Endothelial cell of umbilical vein (primary cell): ENCODE data around the gene YY1. TPM values are rescaled to one million over a fixed set of nuclear protein-coding genes. Genes with fewer than 3 reads are reported as not detected.

ENCODE experiments used
- BruUV-seq: library from RNA; stranded (reverse); fragments of 400-500 nt; replicated peaks from 2 replicates; lab custom pipeline; 2021; lab: Mats Ljungman, UMichigan
- CTCF ChIA-PET: fragments of 300-600, 350-600 bp; sonication (Branson Sonifier 250); formaldehyde crosslinking; loops from one replicate; lab custom pipeline; 2021; ENCODE audit warnings: antibody characterized with exemption, inconsistent platforms; lab: Charles Lee
- POLR2A ChIA-PET: fragments of 300-600, 350-600 bp; sonication (Branson Sonifier 250); formaldehyde crosslinking; loops from one replicate; lab custom pipeline; 2021; ENCODE audit warnings: antibody characterized with exemption, inconsistent platforms; lab: Charles Lee
- DNase-seq: peaks from one replicate; pipeline ENCODE4 v3.0.0-alpha.2; 2011; ENCODE audit warnings: low read depth, low spot score
- FAIRE-seq: peaks from 2 replicates; lab custom pipeline; 2011; peaks lifted over from hg19 to GRCh38; lab: Jason Lieb, UNC
- H2AFZ ChIP-seq: 2 replicates; pipeline ENCODE4 v1.6.0; 2012; ENCODE audit warnings: low read depth, low read length, control low read depth, inconsistent platforms
- H3K27ac ChIP-seq: 2 replicates; pipeline ENCODE4 v1.5.1; 2011; ENCODE audit warnings: low read depth, mild to moderate bottlenecking, control low read depth, low read length, moderate library complexity; ENCODE audit not compliant: insufficient read depth
- H3K27me3 ChIP-seq, 2 experiments: 2 replicates each; pipeline versions ENCODE4 v1.6.0 to v1.6.1; 2011; ENCODE audit warnings: low read length in 2 of 2, mixed read lengths in 1 of 2; ENCODE audit not compliant: control insufficient read depth in 2 of 2, insufficient read depth in 2 of 2
- H3K36me3 ChIP-seq, 2 experiments: 2 replicates in 1 of 2; 3 replicates in 1 of 2; pipeline ENCODE4 v1.5.1; 2011; ENCODE audit warnings: low read length in 2 of 2, mild to moderate bottlenecking in 1 of 2, moderate library complexity in 1 of 2; ENCODE audit not compliant: control insufficient read depth in 2 of 2, insufficient read depth in 2 of 2; ENCODE audit errors: extremely low read depth in 1 of 2
- H3K4me1 ChIP-seq: 3 replicates; pipeline ENCODE4 v1.5.1; 2011; ENCODE audit warnings: mild to moderate bottlenecking, low read length; ENCODE audit not compliant: control insufficient read depth, insufficient read depth; ENCODE audit errors: extremely low read depth
- H3K4me2 ChIP-seq: 2 replicates; pipeline ENCODE4 v1.6.1; 2011; ENCODE audit warnings: low read length, control low read depth, mixed read lengths; ENCODE audit not compliant: insufficient read depth
- H3K4me3 ChIP-seq, 3 experiments: fragments of 200-600 bp in 1 of 3; sonication (generic), shearing (Covaris generic) in 1 of 3; replicated peaks in 1 of 3; 2 replicates each; pipeline ENCODE4 v1.5.1; 2011 to 2016; ENCODE audit warnings: control low read depth in 3 of 3, low read length in 3 of 3, mild to moderate bottlenecking in 2 of 3, inconsistent platforms in 1 of 3, low read depth in 1 of 3, moderate library complexity in 1 of 3; ENCODE audit not compliant: insufficient read depth in 1 of 3
- H3K79me2 ChIP-seq: 2 replicates; pipeline ENCODE4 v1.6.0; 2012; ENCODE audit warnings: low read length, inconsistent platforms; ENCODE audit not compliant: control insufficient read depth, insufficient read depth
- H3K9ac ChIP-seq: replicated peaks from 2 replicates; pipeline ENCODE3; 2011; ENCODE audit warnings: low read length, control low read depth; ENCODE audit not compliant: insufficient read depth; ENCODE audit errors: extremely low read depth
- H3K9me1 ChIP-seq: replicated peaks from 3 replicates; pipeline ENCODE4 v1.6.0; 2011; ENCODE audit warnings: mild to moderate bottlenecking, low read length; ENCODE audit not compliant: control insufficient read depth, insufficient read depth; ENCODE audit errors: extremely low read depth
- H3K9me3 ChIP-seq: replicated peaks from 2 replicates; pipeline ENCODE4 v1.5.1; 2012; ENCODE audit warnings: low read length, inconsistent platforms; ENCODE audit not compliant: control insufficient read depth, insufficient read depth
- H4K20me1 ChIP-seq: replicated peaks from 2 replicates; pipeline ENCODE3; 2011; ENCODE audit warnings: mild to moderate bottlenecking, low read length; ENCODE audit not compliant: control insufficient read depth, insufficient read depth; ENCODE audit errors: extremely low read depth
- EZH2 ChIP-seq: IDR thresholded peaks from 2 replicates; pipeline ENCODE4 v1.6.1; 2012; ENCODE audit warnings: borderline replicate concordance, low read depth, mild to moderate bottlenecking, moderate library complexity, low read length, inconsistent platforms; ENCODE audit not compliant: severe bottlenecking
- FOS ChIP-seq: IDR thresholded peaks from 2 replicates; pipeline ENCODE4 v1.6.1; 2011; ENCODE audit warnings: mild to moderate bottlenecking, low read length, moderate library complexity, borderline replicate concordance; ENCODE audit not compliant: insufficient read depth
- GATA2 ChIP-seq: IDR thresholded peaks from 2 replicates; pipeline ENCODE4 v1.7.0; 2011; ENCODE audit warnings: low read depth, mild to moderate bottlenecking, moderate library complexity, mixed read lengths, low read length; ENCODE audit not compliant: insufficient read length, insufficient read depth
- JUN ChIP-seq: IDR thresholded peaks from 2 replicates; pipeline ENCODE4 v1.6.1; 2011; ENCODE audit warnings: borderline replicate concordance, low read depth; ENCODE audit not compliant: insufficient read length, insufficient read depth
- MYC ChIP-seq: IDR thresholded peaks from one replicate; pipeline ENCODE4 v1.6.1; 2011; ENCODE audit warnings: mild to moderate bottlenecking, low read depth, low read length
- POLR2A ChIP-seq: IDR thresholded peaks from 2 replicates; pipeline ENCODE4 v1.6.1; 2012; ENCODE audit warnings: low read depth, mild to moderate bottlenecking, control low read depth, low read length
- POLR2AphosphoS5 ChIP-seq: IDR thresholded peaks from 2 replicates; pipeline ENCODE4 v1.6.1; 2012; ENCODE audit warnings: low read depth, mild to moderate bottlenecking, control low read depth, low read length, moderate library complexity; ENCODE audit not compliant: insufficient read depth
- dilution Hi-C: fragments of 300-500 bp; cut with MboI; formaldehyde crosslinking; loops from one replicate; pipeline ENCODE4 v1.15.0; 2019; ENCODE audit warnings: low sequenced_read_pairs; ENCODE audit not compliant: extremely low pct_ligation_motif_present
- intact Hi-C: fragments of 100-400 bp; cut with micrococcal nuclease; formaldehyde crosslinking; loops from one replicate; pipeline ENCODE4 v1.10.0; 2022
- polyA plus RNA-seq, 4 experiments: library from polyadenylated mRNA; depleted of rRNA in 3 of 4; stranded (reverse) in 3 of 4; unstranded in 1 of 4; fragments of >200 nt; gene quantifications; 2 replicates each; pipeline versions ENCODE4 v1.2.1 to v1.2.3, GENCODE V29; 2011 to 2012; ENCODE audit warnings: missing spikeins in 1 of 4
- total RNA-seq: library from RNA; stranded (reverse); gene quantifications from 2 replicates; pipeline ENCODE4 v1.2.3, GENCODE V29; 2021
- TF ChIP-seq, protein P1 (sequence below): IDR thresholded peaks from 2 replicates; pipeline ENCODE4 v1.6.1; 2011; ENCODE audit not compliant: insufficient read depth, insufficient read length
- TF ChIP-seq, protein P2 (sequence below), 2 donors: IDR thresholded peaks; 1 replicate in 1 of 2; 2 replicates in 1 of 2; pipeline ENCODE4 v1.5.1; 2011; ENCODE audit warnings: low read length in 2 of 2, mild to moderate bottlenecking in 2 of 2, moderate library complexity in 2 of 2, control low read depth in 1 of 2, inconsistent platforms in 1 of 2, low read depth in 1 of 2; ENCODE audit not compliant: insufficient read depth in 1 of 2; ENCODE audit errors: extremely low read depth in 1 of 2

YY1 gene
- total and polyA plus RNA-seq, 2 donors (not counting 3 experiments of a cell fraction or from before 2014, with no cell fraction given), result 23.5 to 78.6 TPM

DNA sequence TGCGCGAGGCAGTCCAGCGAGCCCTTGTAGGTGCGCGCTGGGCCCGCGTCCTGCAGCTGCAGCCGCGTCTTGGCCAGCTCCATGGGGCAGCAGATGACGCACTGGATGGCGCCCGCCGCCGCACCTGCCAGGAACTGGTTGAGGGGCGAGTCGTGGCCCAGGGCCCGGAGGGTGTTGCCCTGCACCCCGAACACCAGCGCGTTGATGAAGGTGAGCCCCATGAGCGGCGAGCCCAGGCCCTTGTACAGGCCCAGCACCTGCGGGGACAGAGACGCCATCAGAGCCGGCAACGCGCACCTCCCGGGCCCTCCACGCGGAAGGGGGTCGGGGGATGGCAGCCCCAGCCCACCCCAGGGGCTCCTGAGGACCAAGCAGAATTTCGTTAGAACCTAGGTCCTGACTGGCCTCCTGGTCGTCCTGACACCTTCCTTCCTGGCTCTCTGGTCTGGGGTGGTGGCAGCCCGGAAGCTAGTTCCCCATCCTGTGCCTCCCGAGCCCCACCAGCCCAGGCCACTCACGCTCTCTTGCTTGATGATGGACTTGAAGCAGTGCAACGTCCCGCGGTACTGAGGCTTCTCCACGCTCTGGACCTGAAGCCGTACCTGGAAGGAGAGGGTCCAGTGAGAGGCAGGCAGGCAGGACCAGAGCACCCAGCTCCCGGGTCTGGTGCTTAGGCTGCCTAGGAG lies 54.0 kb downstream of the YY1 start:
- Histone ChIP-seq H3K27ac (no peak overlapping the region), H3K9me1 (no peaks in the 10 kb centered on the region), H3K4me1 (no peaks in the 10 kb centered on the region), H3K4me2 (no peak overlapping the region), H3K27me3 (no peaks in the 10 kb centered on the region), H3K79me2 (no peaks in the 10 kb centered on the region), H3K9me3 (no peaks in the 10 kb centered on the region), H3K4me3 (no peak overlapping the region), H2AFZ (no peak overlapping the region), H4K20me1 (no peaks in the 10 kb centered on the region), H3K36me3 (peaks cover 0 to 44% of the 10 kb centered on the region in 2 experiments), H3K9ac (no peak overlapping the region)
- ChIA-PET CTCF (interaction anchor here (1.5 to 1.6 kb wide), 2 partner anchors 10 to 85 kb away, joined by 4 to 6 read pairs; no protein-coding TSS in a partner anchor), POLR2A (no interaction called here)
- TF ChIP-seq, protein P1, sequence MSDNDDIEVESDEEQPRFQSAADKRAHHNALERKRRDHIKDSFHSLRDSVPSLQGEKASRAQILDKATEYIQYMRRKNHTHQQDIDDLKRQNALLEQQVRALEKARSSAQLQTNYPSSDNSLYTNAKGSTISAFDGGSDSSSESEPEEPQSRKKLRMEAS, result no peak
- no peak for TF ChIP-seq FOS
- no peak for TF ChIP-seq GATA2
- no peak for TF ChIP-seq POLR2A
- no peak for TF ChIP-seq JUN
- TF ChIP-seq POLR2AphosphoS5, result no peak
- no peak for TF ChIP-seq EZH2
- TF ChIP-seq, protein P2, sequence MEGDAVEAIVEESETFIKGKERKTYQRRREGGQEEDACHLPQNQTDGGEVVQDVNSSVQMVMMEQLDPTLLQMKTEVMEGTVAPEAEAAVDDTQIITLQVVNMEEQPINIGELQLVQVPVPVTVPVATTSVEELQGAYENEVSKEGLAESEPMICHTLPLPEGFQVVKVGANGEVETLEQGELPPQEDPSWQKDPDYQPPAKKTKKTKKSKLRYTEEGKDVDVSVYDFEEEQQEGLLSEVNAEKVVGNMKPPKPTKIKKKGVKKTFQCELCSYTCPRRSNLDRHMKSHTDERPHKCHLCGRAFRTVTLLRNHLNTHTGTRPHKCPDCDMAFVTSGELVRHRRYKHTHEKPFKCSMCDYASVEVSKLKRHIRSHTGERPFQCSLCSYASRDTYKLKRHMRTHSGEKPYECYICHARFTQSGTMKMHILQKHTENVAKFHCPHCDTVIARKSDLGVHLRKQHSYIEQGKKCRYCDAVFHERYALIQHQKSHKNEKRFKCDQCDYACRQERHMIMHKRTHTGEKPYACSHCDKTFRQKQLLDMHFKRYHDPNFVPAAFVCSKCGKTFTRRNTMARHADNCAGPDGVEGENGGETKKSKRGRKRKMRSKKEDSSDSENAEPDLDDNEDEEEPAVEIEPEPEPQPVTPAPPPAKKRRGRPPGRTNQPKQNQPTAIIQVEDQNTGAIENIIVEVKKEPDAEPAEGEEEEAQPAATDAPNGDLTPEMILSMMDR (IDR thresholded peaks at IDR 0.05; ENCODE audit: extremely low read depth in 1 of 2, insufficient read depth in 1 of 2, low read depth in 1 of 2, low read length in 2 of 2), result no peak
- no peak for TF ChIP-seq MYC
- no peak for DNase-seq
- FAIRE-seq, result no peak
- dilution Hi-C loops, result no loop called here
- BruUV-seq, result no TSS peak
- intact Hi-C loops, result no loop called here
